SIG-M5 (cell line): ENCODE results near the gene IL1A.

ENCODE experiments used
- DNase-seq: peaks from one replicate; lab custom pipeline; 2025; lab: John Stamatoyannopoulos, UW

Gene IL1A

DNA sequence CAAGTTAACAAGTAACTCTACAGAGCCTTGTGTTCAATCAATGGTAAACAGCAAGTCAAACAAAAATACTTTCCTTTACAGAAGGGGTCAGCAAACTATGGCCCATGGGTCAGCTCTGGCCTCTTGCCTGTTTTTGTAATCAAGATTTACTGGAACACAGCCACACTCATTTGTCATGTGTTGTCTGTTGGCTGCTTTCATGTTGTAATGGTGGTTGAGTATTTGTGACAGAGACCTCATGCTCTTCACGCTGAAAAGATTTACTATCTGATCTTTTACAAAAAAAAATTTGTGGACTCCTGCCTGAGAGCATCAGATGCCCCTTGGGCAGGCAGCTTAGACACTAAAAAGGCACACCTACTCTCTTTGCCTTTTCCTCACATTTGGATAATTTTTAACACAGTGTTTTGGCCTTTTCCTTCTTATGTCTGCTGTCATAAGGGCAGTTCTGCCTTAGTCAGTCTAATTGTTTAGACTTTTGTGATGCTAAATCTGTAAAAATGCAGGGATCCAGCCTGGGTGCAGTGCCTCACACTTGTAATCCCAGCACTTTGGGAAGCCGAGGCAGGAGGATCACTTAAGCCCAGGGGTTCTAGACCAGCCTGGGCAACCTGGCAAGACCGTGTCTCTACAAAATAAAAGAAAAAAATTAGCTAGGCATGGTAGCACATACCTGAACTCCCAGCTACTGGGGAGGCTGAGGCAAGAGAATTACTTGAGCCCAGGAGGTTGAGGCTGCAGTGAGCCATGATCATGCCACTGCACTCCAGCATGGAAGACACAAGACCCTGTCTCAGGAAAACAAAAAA is 34.0 kb upstream of the IL1A start:
- DNase-seq, result no peak

DNA sequence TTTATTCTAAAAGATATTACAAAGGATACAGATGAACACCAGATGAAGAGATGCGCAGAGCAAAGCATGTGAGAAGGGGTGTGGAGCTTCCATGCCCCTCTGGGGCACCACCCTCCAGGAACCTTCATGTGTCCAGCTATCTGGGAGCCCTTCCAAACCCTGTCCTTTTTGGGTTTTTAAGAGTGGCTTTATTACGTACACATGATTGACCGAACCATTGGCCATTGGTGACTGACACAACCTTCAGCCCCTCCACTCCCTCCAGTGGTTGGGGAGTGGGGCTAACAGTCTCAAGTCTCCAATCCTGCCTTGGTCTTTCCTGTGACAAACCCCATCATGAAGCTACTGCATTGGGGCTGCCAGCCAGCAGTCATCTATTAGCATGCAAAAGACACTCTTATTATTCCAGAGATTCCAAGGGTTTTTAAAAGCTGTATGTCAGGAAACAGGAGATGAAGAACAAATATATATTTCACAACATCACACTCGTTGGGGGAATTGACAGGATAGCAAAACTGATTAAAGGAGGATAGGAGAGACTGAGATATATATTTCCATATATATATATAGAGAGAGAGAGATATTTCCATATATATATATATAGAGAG is 32.9 kb upstream of the IL1A start:
- no peak for DNase-seq

DNA sequence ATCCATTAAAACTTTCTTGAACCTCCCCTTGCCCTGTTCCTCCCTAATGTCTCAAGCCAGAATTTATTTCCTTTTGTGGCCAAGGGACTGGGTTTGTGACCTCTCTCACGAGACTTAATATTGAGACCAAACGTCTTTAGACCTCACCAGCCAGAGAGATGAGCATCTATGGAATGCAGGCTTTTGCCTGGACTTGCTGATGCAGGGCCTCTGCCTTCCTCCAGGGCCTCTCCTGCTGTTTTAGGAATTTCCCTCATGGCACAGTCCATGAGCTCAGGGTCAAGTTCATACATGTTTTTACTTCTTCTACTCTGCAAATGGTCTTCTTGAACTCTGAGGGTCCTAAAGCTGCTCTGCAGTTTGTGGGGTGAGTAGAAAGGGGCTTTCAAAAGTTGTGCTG is 30.0 kb upstream of the IL1A start:
- DNase-seq, result no peak

DNA sequence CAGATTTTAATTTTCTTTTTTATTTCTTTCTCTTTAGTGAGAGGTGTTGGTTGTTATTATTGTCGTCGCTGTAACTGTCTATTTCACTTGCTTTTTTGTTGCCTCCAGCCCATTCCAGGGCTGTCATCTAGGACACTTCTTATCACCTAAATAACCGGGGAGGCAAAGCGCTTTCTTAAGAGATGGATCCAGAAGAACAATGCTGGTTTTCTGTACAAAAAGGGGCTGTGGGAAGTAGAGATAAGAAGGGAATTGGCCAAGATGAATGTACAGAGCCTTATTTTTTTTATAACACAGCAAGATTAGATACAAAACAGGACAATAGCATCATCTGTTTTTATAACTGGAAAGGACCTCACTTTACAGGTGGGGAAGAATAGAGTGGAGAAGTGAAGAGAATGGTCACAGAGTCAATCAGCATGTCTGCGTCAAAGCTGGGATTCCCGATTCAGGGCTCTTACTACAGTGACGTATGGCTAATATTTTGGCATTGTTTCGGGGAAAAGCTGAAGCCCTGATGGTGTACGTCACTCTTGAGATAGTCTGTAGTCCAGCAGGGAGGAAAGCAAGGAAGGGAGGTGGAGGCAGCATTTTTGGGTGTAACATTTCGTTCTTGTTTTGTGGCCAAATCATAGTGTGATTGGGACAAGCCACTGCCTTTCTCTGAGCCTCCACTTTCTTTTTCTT is 29.1 kb upstream of the IL1A start:
- no peak for DNase-seq

DNA sequence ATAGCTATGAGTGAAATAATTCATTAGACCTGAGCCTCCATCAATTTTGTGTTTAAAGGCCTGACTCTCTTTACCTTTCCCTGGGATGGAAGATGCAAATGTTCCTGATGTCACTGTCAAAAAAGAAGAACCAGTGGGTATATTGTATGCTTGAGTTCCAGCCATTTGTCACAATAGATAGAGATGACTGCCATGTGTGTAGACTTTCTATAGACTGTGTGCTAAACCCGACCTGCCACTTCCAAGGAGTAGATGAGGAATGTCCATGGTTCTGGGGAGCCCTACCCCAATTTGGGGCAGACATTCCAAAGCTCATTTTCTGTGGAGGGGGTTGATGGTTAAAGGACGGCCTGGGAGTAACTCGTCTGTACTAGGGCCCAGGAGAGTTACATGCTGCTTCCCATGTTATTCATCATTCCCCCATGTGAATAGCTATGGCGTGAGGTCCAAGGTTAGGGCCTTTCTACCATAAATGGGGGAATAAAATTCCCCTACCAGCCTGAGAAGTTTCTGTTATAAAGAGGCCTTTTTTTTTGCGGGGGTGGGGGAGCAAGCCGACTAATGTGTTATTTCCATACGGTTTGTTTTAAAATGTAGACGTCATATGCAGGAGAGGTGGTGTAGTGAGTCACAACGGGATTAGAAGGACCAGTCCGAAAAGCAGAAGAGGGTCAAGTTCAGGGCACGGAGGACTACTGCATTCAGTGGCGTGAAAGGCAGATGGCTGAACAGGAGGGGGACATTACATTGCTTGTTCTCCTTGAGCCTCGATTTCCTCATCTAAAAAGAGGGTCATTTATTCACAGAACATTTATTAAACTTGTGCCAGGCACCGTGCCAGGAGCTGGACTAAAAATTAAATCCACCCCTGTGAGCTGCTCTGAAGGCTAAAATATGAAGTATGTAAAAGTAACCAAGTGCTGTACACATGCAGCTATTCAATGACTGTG is 28.3 kb upstream of the IL1A start:
- DNase-seq, result no peak

DNA sequence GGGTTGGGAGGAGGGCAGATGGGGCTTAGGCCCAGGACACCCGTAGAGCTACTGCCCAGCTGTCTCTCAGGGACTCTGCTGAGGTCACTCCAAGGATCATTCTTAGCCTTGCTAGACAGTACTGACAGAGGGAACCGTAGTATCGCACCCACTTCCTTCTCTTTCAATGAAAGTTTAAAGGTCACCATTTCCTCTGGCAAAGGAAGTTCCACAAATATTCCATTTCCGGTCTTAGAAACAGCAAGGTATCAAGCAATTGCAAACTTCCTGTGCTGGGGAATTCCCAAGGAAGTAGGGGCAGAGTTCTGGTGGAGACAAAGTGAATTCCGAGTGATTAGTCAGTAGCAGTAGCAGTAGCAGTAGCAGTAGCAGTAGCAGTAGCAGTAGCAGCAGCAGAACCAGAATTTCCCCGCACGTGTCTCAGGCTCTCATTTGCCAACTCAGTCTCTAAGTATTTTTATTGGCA is 27.6 kb upstream of the IL1A start:
- no peak for DNase-seq

DNA sequence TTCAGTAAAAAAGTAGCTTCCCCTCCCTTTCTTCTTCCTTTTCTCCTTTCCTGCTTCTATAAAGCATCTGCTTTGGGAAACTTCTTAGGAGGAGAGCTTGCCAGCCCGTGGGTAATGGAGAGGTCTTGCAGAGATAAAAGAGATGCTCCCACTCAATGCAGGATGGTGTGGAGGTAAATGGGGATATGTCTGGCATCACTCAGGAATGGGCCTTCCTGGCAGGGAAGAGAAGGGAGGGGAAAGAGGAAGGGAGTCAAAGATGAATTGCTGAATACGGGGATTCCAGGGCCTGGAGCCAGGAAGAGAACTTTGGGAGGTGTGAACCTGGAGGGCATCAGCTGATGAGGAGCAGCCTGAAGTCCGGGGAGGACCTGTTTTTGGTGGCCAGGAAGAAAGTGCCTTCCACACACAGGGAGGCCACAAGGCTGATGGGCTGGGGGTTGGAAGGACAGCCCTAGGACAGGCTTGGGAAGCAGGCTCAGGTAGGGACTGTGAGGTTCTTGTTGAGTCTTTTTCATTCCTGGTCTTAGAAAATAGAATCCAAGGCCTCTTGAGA is 27.1 kb upstream of the IL1A start:
- DNase-seq, result no peak

DNA sequence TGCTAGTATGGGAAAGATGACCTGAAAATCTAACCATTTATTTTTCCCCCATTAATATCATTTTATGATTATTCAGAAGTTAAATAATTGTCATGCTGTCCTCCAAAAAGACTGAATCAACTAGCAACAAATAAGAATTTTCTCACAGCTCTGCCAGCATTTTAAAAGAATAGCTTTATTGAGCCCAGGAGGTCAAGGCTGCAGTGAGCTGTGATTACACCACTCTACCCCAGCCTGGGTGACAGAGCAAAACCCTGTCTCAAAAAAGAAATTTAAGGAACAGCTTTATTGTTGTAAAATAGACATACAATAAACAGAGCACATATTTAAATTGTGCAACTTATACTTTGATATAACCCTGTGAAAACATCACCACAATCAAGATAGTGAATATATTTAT is 24.8 kb upstream of the IL1A start:
- no peak for DNase-seq

DNA sequence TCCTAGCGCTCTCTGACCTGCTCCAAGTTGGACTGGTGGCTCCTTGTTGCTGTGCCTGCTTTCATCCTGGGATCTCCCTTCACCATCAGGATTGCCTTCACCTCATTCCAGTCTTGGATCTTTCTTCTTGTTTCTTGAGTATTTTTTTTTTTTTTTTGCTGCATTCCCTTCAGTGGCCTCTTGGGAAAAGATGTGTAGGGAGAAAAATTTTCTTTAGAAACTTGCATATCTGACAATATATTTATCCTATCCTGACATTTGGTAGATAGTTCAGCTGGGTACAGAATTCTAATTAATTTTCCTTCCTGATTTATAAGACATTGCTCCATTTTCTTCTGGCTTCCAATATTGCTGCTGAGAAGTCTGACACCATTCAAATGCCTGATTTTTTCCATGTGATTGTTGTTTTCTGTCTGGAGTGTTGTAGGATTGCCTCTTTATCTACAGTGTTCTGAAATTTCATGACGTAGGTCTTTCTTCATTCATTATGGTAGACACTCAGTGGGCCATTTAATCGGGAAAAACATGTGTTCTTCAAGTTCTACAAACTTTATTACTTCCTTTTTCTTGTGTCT is 23.0 kb upstream of the IL1A start:
- no peak for DNase-seq

DNA sequence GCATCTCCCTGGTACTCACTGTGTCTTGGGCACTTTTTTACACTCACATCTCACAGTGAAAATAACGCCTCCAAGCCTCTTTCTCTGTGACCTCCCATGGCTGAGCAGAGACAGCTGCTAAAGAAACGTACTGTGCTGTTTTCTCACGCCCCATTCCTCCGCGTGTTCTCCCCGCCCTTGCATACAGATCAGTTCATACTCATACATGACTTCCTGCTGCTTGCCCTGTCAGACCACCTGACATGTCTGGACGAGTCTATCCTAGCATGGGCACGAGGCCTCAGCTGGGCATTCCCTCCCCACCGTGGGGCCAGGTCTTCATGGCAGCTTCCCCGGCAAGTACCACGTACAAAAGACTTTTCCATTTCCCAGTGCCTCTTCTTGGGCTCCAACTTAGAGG is 21.2 kb upstream of the IL1A start:
- DNase-seq, result no peak

DNA sequence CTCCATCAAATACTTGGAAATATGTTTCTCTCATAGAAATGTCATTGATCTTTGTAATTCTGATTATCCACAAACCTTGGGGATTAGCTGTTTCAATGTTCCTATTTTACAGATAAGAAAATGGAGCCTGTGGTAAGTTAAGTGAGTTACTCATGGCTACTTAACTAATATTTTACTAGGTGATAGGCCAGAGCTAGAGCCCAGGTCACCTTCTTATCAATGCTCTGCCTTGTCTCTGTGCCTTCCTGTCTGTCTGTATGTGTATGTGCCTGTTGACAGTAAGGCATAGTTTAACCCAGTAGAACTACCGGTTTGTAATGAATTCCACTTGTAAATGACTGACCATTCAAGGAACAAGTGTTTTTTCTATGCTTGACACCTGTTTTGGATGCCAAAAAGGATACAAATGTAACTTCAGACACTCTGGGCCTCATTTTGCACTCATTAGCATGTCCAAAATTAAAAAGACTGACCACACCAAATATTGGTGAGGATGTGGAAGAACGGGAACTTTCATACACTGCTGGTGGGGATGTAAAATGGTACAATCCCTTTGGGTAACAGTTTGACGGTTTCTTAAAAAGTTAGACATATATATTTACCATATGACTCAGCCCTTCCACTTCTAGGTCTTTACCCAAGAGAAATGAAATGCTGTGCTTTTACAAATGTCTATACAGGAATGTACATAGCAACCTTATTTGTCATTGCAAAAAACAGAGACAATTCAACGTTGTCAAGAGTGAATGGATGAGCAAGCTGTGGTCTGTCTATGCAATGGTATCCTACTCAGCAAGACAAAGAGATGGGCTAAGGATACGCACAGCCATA is 19.6 kb upstream of the IL1A start:
- DNase-seq, result no peak

DNA sequence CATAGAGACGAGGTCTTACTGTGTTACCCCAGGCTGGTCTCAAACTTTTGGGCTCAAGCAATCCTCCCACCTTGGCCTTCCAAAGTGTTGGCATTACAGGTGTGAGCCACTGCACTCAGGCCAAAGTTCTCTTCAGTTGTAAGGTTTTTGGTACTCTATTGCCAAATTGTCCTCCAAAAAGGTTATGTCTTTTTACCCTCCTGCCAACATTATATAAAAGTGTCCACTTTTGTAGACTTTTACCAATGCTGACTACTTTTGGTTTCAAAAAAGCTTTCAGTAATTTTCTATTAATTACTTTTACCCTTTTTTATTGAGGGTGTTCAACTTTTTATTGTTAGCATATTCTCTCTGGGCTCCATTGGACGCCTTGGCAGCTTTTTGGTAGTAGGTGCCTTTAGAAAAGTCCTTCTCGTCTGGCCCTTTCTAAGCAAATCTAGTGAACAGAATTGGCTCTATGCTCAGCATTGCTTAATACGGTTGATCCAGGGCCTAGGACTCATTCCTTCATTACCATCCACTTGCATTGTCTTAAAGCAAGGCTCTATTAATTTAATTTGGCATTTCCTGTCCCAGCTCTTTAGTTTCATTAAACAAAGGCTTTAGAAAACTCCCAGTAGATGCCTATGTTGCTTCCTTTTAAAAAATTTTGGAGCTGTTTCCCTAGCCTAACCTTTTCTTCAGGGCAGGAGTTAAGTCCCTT is 16.7 kb upstream of the IL1A start:
- no peak for DNase-seq

DNA sequence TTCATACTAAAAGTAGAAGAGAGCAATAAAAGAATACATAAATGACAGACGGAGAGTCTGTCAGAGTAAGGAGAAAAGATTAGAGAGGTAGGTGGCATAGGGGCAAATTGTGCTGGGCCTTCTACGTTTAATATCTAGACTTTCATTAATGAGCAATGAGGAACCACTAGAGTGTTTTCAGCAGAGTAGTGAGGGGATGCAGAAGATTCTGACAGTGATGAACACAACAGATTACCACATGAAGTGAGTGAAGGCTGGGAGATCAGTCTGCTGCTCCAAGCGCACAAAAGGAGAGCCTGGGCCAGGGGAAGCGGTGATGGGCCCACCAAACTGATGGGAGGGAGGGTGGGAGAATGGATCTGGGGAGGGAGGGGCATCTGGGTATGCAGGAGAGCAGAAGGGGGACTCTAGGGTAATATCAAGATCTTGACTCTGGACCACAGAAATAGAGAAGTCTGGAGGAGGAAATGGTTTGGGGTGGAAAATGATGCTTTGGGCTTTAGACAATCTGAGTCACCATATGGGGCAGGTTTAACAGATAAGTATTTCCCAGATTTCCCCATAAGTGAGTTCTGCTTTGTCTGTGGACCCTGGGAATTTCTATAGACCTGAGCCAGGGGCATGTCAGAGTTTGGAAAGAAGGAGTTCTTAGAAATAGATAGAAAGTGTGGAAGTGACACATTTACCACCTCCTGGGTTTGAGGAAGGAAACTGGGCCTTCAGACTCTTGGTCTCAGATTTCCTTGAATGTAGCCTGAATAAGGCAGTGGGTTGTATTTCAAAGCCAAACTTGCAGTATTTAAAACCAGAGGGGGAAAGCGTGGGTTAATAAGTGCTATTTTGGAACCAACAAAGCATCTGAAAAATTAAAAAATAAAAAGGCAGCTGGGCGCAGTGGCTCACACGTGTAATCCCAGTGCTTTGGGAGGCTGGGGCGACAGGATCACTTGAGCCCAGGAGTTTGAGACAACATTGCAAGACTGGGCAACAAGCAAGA is 15.0 kb upstream of the IL1A start:
- DNase-seq, result no peak

DNA sequence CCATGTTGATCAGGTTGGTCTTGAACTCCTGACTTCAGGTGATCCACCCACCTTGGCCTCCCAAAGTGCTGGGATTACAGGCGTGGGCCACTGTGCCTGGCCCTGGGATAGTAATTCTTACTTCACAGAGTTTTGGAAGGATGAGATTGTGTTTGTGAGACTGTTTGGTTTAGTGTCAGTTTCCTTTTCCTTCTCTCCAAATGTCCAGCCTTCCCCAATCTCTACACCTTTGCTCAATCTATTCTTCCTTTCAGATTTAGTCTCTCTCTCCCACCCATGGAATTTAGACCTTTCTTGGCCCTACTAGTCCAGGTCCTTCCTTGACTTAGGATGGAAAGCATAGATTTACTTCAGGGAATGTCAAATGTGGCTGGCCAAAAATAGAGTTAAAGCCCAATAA is 12.2 kb upstream of the IL1A start:
- no peak for DNase-seq

DNA sequence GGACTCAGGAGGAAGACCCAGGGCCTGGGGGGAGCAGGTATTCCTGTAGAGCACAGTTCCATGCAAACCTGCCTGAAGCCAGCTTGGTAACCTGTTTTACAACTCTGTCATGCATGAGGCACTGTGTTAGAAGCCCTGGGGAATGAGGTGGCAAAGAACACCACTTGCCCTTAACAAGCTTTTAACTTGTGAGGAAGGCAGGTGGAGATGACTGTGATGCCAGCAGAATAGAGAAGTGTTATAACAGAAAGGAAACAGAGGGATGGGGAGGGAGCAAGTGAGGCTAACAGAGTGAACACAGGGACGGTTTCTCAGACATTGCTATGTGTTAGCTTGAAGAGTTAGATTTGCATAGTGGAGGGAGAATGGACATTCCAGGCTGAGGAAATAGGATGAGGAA is 11.5 kb upstream of the IL1A start:
- no peak for DNase-seq

DNA sequence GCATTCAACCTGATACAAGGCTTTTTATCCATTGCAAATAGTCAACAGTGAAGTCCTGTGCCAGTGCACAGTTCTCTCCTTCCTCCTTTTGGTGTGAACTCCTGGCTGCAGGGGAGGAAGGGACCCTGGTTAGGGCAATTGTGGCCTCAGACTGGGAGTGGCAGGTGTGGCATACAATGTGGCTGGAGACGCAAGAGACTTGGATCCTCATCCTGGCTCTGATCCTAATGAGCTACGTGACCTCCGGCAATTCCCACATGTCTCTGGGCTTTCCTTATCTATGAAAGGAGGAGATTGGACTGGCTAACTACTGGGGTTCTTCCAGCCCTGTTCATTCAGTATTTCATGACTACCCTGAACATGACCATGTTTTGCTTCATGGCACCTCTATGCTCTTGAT is 10.5 kb upstream of the IL1A start:
- no peak for DNase-seq

DNA sequence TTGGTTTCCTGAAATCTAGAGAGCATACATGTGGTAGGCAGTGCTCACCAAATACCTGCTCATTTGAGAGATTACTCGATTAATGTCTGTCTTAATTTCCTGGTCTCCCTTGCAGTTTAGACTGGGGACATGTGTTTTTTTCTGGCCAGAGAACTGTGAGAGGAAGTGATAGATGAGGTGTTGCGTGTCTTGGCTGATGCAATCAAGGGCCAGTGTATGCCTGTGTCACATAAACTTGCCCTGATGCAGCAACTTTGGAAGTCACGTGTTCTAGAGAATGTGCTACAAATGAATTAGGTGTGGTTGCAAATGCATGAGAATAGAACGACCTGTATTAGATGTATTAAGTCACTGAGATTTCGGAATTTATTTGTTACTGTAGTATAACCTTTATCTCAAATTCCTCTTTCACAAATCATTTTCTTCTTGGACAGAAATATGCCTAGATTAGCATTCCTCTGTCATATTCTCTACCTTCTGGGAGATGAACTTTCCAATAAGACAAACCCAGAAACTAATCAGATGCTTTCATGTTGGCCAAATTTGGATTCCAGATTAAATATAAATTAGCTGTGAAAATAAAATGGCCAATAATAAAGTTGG is 9.9 kb upstream of the IL1A start:
- DNase-seq, result peak; percentile 61

DNA sequence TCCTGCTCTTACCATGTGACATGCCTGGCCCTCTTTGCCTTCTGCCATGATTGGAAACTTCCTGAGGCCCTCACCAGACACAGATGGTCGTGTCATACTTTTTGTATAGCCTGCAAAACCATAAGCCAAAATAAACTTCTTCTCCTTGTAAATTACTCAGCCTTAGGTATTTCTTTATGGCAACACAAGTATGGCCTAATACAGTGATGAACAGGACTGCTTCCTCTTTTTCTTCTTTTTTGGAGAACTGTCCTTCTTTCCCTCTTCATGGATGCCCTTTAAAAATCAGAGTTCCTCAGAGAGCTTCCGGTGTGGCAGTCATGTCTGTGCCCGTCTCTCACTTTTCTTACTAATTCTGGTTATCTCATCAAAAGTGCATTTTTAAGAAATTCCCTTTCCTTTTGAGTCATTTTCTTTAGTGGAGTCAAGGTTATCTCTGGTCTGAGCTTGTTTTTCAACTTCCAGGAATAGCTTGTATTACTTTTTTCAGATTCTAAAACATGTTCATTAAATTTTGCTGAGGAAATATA is 9.2 kb upstream of the IL1A start:
- DNase-seq, result peak; percentile 94
